ENCODE measurements around the gene ZFP3.

DNA sequence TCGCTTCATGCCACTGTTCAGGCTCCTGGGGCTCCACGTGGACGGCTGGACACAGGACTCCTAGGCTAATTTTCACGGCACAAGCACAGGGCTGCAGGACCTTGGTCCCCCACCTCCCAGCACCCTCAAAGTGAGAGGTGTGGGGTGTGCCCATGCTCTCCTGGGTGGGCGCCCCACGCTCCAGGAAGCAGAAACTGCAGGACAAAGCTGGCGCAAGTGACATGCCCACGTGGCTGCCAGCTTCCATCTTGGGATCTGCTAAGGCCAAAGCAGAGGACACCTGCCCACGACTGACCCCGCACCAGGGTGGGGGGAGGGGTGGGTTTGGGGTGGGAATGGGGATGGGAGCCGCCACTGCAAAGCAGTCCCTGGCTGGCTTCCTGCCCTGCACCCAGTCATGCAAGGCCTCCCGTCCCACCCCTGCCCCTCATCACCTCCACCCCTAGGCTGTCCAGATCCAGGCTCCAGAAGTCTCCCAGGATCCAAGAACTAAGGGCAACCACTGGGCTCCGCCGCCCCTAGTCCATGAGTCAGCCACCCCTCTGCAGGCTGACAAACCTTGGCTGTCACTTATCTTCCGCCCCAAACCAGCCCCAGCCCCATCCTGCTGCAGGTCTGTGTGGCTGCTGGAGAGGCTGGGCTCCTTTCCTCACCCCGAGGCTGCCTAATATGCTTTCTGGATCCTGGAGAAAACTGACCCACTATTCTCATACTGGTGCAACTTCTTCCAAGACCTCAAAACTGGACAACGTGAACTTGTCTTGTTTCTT lies 48.6 kb downstream of the ZFP3 start:
- TF ChIP-seq, protein P1, sequence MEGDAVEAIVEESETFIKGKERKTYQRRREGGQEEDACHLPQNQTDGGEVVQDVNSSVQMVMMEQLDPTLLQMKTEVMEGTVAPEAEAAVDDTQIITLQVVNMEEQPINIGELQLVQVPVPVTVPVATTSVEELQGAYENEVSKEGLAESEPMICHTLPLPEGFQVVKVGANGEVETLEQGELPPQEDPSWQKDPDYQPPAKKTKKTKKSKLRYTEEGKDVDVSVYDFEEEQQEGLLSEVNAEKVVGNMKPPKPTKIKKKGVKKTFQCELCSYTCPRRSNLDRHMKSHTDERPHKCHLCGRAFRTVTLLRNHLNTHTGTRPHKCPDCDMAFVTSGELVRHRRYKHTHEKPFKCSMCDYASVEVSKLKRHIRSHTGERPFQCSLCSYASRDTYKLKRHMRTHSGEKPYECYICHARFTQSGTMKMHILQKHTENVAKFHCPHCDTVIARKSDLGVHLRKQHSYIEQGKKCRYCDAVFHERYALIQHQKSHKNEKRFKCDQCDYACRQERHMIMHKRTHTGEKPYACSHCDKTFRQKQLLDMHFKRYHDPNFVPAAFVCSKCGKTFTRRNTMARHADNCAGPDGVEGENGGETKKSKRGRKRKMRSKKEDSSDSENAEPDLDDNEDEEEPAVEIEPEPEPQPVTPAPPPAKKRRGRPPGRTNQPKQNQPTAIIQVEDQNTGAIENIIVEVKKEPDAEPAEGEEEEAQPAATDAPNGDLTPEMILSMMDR (IDR thresholded peaks at IDR 0.05; ENCODE audit: borderline replicate concordance, extremely low read depth, low read length, poor library complexity, severe bottlenecking), result no peak
- no peak for TF ChIP-seq EZH2 (IDR thresholded peaks at IDR 0.05; ENCODE audit: borderline replicate concordance, low read depth, low read length, severe bottlenecking)

Data from DND-41 (cell line).